ENCODE results near the gene RAPGEF4.

The RAPGEF4 gene

GRCh38 chr2:172864182-172864581, 128.5 kb downstream of the RAPGEF4 start:
- H3K79me2 ChIP-seq (ENCODE audit: insufficient read depth, low read length): no peaks in the 10 kb centered on the region
- no peak overlapping the region for H3K27ac ChIP-seq (ENCODE audit: low read length)
- no peak overlapping the region for H3K4me3 ChIP-seq (ENCODE audit: low read depth in 1 of 2, low read length in 2 of 2)
- DNase-seq: peak; percentile 59
- no peaks in the 10 kb centered on the region for H3K4me1 ChIP-seq (ENCODE audit: insufficient read depth, low read length)
- H3K9me3 ChIP-seq (ENCODE audit: insufficient read depth, low read length, severe bottlenecking): no peaks in the 10 kb centered on the region
- no peaks in the 10 kb centered on the region for H4K20me1 ChIP-seq (ENCODE audit: insufficient read depth, low read length)
- H2AFZ ChIP-seq (ENCODE audit: low read depth, low read length): no peak overlapping the region
- H3K27me3 ChIP-seq (ENCODE audit: insufficient read depth, low read length, poor library complexity): peaks cover 7% of the 10 kb centered on the region
- TF ChIP-seq CTCF (IDR thresholded peaks at IDR 0.05; ENCODE audit: borderline replicate concordance, extremely low read depth, low read length, poor library complexity, severe bottlenecking) (peak; percentile 71), EZH2 (IDR thresholded peaks at IDR 0.05; ENCODE audit: borderline replicate concordance, low read depth, low read length, severe bottlenecking) (no peak)
- no peak overlapping the region for H3K9ac ChIP-seq (ENCODE audit: low read depth, low read length)
- no peak overlapping the region for H3K4me2 ChIP-seq (ENCODE audit: insufficient read depth, low read length)
- no peaks in the 10 kb centered on the region for H3K36me3 ChIP-seq (ENCODE audit: insufficient read depth, low read length)
- ATAC-seq (ENCODE audit: insufficient read depth, low read depth): peak; percentile 63; the same call in 1 of the 3 replicates

- no peak for DNase-seq
- no peak overlapping the region for H2AFZ ChIP-seq (ENCODE audit: low read depth, low read length)
- no peaks in the 10 kb centered on the region for H3K9me3 ChIP-seq (ENCODE audit: insufficient read depth, low read length, severe bottlenecking)
- no peak overlapping the region for H3K27ac ChIP-seq (ENCODE audit: low read length)
- H3K79me2 ChIP-seq (ENCODE audit: insufficient read depth, low read length): no peaks in the 10 kb centered on the region
- H3K4me2 ChIP-seq (ENCODE audit: insufficient read depth, low read length): no peak overlapping the region
- no peaks in the 10 kb centered on the region for H3K36me3 ChIP-seq (ENCODE audit: insufficient read depth, low read length)
- H3K27me3 ChIP-seq (ENCODE audit: insufficient read depth, low read length, poor library complexity): peaks cover 7% of the 10 kb centered on the region
- no peak overlapping the region for H3K4me3 ChIP-seq (ENCODE audit: low read depth in 1 of 2, low read length in 2 of 2)
- H4K20me1 ChIP-seq (ENCODE audit: insufficient read depth, low read length): no peaks in the 10 kb centered on the region
- H3K9ac ChIP-seq (ENCODE audit: low read depth, low read length): no peak overlapping the region
- no peaks in the 10 kb centered on the region for H3K4me1 ChIP-seq (ENCODE audit: insufficient read depth, low read length)
- no peak for ATAC-seq (ENCODE audit: insufficient read depth, low read depth)
- TF ChIP-seq CTCF (IDR thresholded peaks at IDR 0.05; ENCODE audit: borderline replicate concordance, extremely low read depth, low read length, poor library complexity, severe bottlenecking) (peak; percentile 17), EZH2 (IDR thresholded peaks at IDR 0.05; ENCODE audit: borderline replicate concordance, low read depth, low read length, severe bottlenecking) (no peak)
Measured at GRCh38 chr2:172865422-172865821, 129.8 kb downstream of the RAPGEF4 start.

- ATAC-seq (ENCODE audit: insufficient read depth, low read depth): no peak
- H3K4me3 ChIP-seq (ENCODE audit: low read depth in 1 of 2, low read length in 2 of 2): no peak overlapping the region
- no peaks in the 10 kb centered on the region for H4K20me1 ChIP-seq (ENCODE audit: insufficient read depth, low read length)
- no peak overlapping the region for H3K27ac ChIP-seq (ENCODE audit: low read length)
- H3K79me2 ChIP-seq (ENCODE audit: insufficient read depth, low read length): no peaks in the 10 kb centered on the region
- no peaks in the 10 kb centered on the region for H3K9me3 ChIP-seq (ENCODE audit: insufficient read depth, low read length, severe bottlenecking)
- no peaks in the 10 kb centered on the region for H3K4me1 ChIP-seq (ENCODE audit: insufficient read depth, low read length)
- TF ChIP-seq EZH2 (IDR thresholded peaks at IDR 0.05; ENCODE audit: borderline replicate concordance, low read depth, low read length, severe bottlenecking): no peak
- TF ChIP-seq CTCF (IDR thresholded peaks at IDR 0.05; ENCODE audit: borderline replicate concordance, extremely low read depth, low read length, poor library complexity, severe bottlenecking): no peak
- H3K36me3 ChIP-seq (ENCODE audit: insufficient read depth, low read length): no peaks in the 10 kb centered on the region
- peaks cover 4% of the 10 kb centered on the region for H3K27me3 ChIP-seq (ENCODE audit: insufficient read depth, low read length, poor library complexity)
- no peak overlapping the region for H2AFZ ChIP-seq (ENCODE audit: low read depth, low read length)
- H3K9ac ChIP-seq (ENCODE audit: low read depth, low read length): no peak overlapping the region
- H3K4me2 ChIP-seq (ENCODE audit: insufficient read depth, low read length): no peak overlapping the region
- no peak for DNase-seq
Measured at GRCh38 chr2:172869861-172870260, 134.2 kb downstream of the RAPGEF4 start.

- Histone ChIP-seq H2AFZ (ENCODE audit: low read depth, low read length) (no peak overlapping the region), H3K27ac (ENCODE audit: low read length) (no peak overlapping the region), H3K27me3 (ENCODE audit: insufficient read depth, low read length, poor library complexity) (peaks cover 4% of the 10 kb centered on the region), H3K4me2 (ENCODE audit: insufficient read depth, low read length) (no peak overlapping the region), H3K36me3 (ENCODE audit: insufficient read depth, low read length) (no peaks in the 10 kb centered on the region), H3K4me3 (ENCODE audit: low read depth in 1 of 2, low read length in 2 of 2) (no peak overlapping the region), H3K4me1 (ENCODE audit: insufficient read depth, low read length) (no peaks in the 10 kb centered on the region), H3K9me3 (ENCODE audit: insufficient read depth, low read length, severe bottlenecking) (no peaks in the 10 kb centered on the region), H3K9ac (ENCODE audit: low read depth, low read length) (no peak overlapping the region), H3K79me2 (ENCODE audit: insufficient read depth, low read length) (no peaks in the 10 kb centered on the region), H4K20me1 (ENCODE audit: insufficient read depth, low read length) (no peaks in the 10 kb centered on the region)
- DNase-seq (no peak), ATAC-seq (ENCODE audit: insufficient read depth, low read depth) (no peak)
- TF ChIP-seq CTCF (IDR thresholded peaks at IDR 0.05; ENCODE audit: borderline replicate concordance, extremely low read depth, low read length, poor library complexity, severe bottlenecking) (no peak), EZH2 (IDR thresholded peaks at IDR 0.05; ENCODE audit: borderline replicate concordance, low read depth, low read length, severe bottlenecking) (no peak)
Measured at GRCh38 chr2:172870396-172870795, 134.8 kb downstream of the RAPGEF4 start.

All from DND-41 (cell line).